ENCODE data around the gene PTPDC1.

The PTPDC1 gene

GRCh38 chr9:94108584-94108983 is 24.3 kb downstream of the PTPDC1 start:
- Histone ChIP-seq H3K27me3 (ENCODE audit: insufficient read depth, low read length, poor library complexity, severe bottlenecking) (no peaks in the 10 kb centered on the region), H3K4me3 (ENCODE audit: low read length, poor library complexity, severe bottlenecking) (no peak overlapping the region), H3F3A (ENCODE audit: low read depth) (no peaks in the 10 kb centered on the region), H3K9me2 (replicated peaks; ENCODE audit: low read depth, low read length) (no peaks in the 10 kb centered on the region), H3K4me1 (ENCODE audit: insufficient read depth, low read length, poor library complexity, severe bottlenecking) (peaks cover 4% of the 10 kb centered on the region), H2AFZ (ENCODE audit: low read length) (no peak overlapping the region), H3K9me3 (ENCODE audit: insufficient read depth, low read depth, low read length) (no peaks in the 10 kb centered on the region), H4K20me1 (ENCODE audit: insufficient read depth, low read length, poor library complexity, severe bottlenecking) (no peaks in the 10 kb centered on the region), H3K79me2 (ENCODE audit: insufficient read depth, low read length) (no peaks in the 10 kb centered on the region), H3K36me3 (ENCODE audit: insufficient read depth, low read length) (no peaks in the 10 kb centered on the region), H3K9ac (ENCODE audit: low read depth, low read length, poor library complexity, severe bottlenecking) (no peak overlapping the region), H3K4me2 (ENCODE audit: low read depth, low read length, poor library complexity, severe bottlenecking) (no peak overlapping the region)
- TF ChIP-seq EZH2phosphoT487 (IDR thresholded peaks at IDR 0.05; ENCODE audit: borderline replicate concordance), result no peak
- no peak for TF ChIP-seq CTCF (conservative IDR thresholded peaks at IDR 0.05; ENCODE audit: low read length)

GRCh38 chr9:94110821-94111252 is 26.6 kb downstream of the PTPDC1 start:
- H3K27me3 ChIP-seq (ENCODE audit: insufficient read depth, low read length, poor library complexity, severe bottlenecking), result no peaks in the 10 kb centered on the region
- H4K20me1 ChIP-seq (ENCODE audit: insufficient read depth, low read length, poor library complexity, severe bottlenecking), result no peaks in the 10 kb centered on the region
- H3F3A ChIP-seq (ENCODE audit: low read depth), result no peaks in the 10 kb centered on the region

GRCh38 chr9:94111446-94111845 is 27.2 kb downstream of the PTPDC1 start:
- no peaks in the 10 kb centered on the region for H4K20me1 ChIP-seq (ENCODE audit: insufficient read depth, low read length, poor library complexity, severe bottlenecking)

More at GRCh38 chr9:94110821-94111252, 26.6 kb downstream of the PTPDC1 start:
- Histone ChIP-seq H3K36me3 (ENCODE audit: insufficient read depth, low read length) (no peaks in the 10 kb centered on the region), H3K9me3 (ENCODE audit: insufficient read depth, low read depth, low read length) (no peaks in the 10 kb centered on the region), H3K9me2 (replicated peaks; ENCODE audit: low read depth, low read length) (no peaks in the 10 kb centered on the region), H3K4me3 (ENCODE audit: low read length, poor library complexity, severe bottlenecking) (no peak overlapping the region), H3K4me1 (ENCODE audit: insufficient read depth, low read length, poor library complexity, severe bottlenecking) (peaks cover 4% of the 10 kb centered on the region), H2AFZ (ENCODE audit: low read length) (no peak overlapping the region), H3K4me2 (ENCODE audit: low read depth, low read length, poor library complexity, severe bottlenecking) (no peak overlapping the region), H3K9ac (ENCODE audit: low read depth, low read length, poor library complexity, severe bottlenecking) (no peak overlapping the region), H3K79me2 (ENCODE audit: insufficient read depth, low read length) (no peaks in the 10 kb centered on the region)
- no peak for TF ChIP-seq EZH2phosphoT487 (IDR thresholded peaks at IDR 0.05; ENCODE audit: borderline replicate concordance)
- no peak for TF ChIP-seq CTCF (conservative IDR thresholded peaks at IDR 0.05; ENCODE audit: low read length)

More at GRCh38 chr9:94111446-94111845, 27.2 kb downstream of the PTPDC1 start:
- H3K9me3 ChIP-seq (ENCODE audit: insufficient read depth, low read depth, low read length), result no peaks in the 10 kb centered on the region
- no peaks in the 10 kb centered on the region for H3K9me2 ChIP-seq (replicated peaks; ENCODE audit: low read depth, low read length)
- no peak overlapping the region for H3K9ac ChIP-seq (ENCODE audit: low read depth, low read length, poor library complexity, severe bottlenecking)
- H3K4me1 ChIP-seq (ENCODE audit: insufficient read depth, low read length, poor library complexity, severe bottlenecking), result peaks cover 4% of the 10 kb centered on the region
- H3K36me3 ChIP-seq (ENCODE audit: insufficient read depth, low read length), result no peaks in the 10 kb centered on the region
- H3K4me2 ChIP-seq (ENCODE audit: low read depth, low read length, poor library complexity, severe bottlenecking), result no peak overlapping the region
- no peaks in the 10 kb centered on the region for H3K79me2 ChIP-seq (ENCODE audit: insufficient read depth, low read length)
- TF ChIP-seq CTCF (conservative IDR thresholded peaks at IDR 0.05; ENCODE audit: low read length), result no peak
- TF ChIP-seq EZH2phosphoT487 (IDR thresholded peaks at IDR 0.05; ENCODE audit: borderline replicate concordance), result no peak
- H3F3A ChIP-seq (ENCODE audit: low read depth), result no peaks in the 10 kb centered on the region
- no peaks in the 10 kb centered on the region for H3K27me3 ChIP-seq (ENCODE audit: insufficient read depth, low read length, poor library complexity, severe bottlenecking)
- no peak overlapping the region for H2AFZ ChIP-seq (ENCODE audit: low read length)
- H3K4me3 ChIP-seq (ENCODE audit: low read length, poor library complexity, severe bottlenecking), result no peak overlapping the region

All from Loucy (cell line).